ENCODE results near the gene ARHGAP28. TPM values are rescaled to one million over a fixed set of nuclear protein-coding genes. Genes with fewer than 3 reads are reported as not detected.

Gene ARHGAP28
- total and polyA plus RNA-seq, 2 of the 13 experiments (the other 11 are each of a cell fraction or from before 2014, with no cell fraction given) = not detected

- peak overlapping the region; percentile 23; the same call in 1 of the 2 replicates for H3K4me2 ChIP-seq (ENCODE audit: low read depth, low read length)
- H2AFZ ChIP-seq (ENCODE audit: low read length) = no peak overlapping the region
- intact Hi-C loops (cut with micrococcal nuclease; ENCODE audit: unreplicated experiment) = no loop called here
- no peak overlapping the region for H3K27ac ChIP-seq (ENCODE audit: extremely low read length, insufficient read depth, low read length)
- no peaks in the 10 kb centered on the region for H4K20me1 ChIP-seq (ENCODE audit: insufficient read depth, low read length)
- no peak for TF ChIP-seq ZNF543 (CRISPR knock-in tag; IDR thresholded peaks at IDR 0.05)
- peak; percentile 32; the same call in 1 of the 2 replicates for TF ChIP-seq ZNF687 (CRISPR knock-in tag; IDR thresholded peaks at IDR 0.05)
- 0 out of 2 replicates have a peak, but pooled peaks have one; percentile 24 for TF ChIP-seq MAX (IDR thresholded peaks at IDR 0.05)
- peak; percentile 21; the same call in 1 of the 2 replicates for TF ChIP-seq SALL1 (CRISPR knock-in tag; IDR thresholded peaks at IDR 0.05)
- TF ChIP-seq ZBTB33 (CRISPR knock-in tag; IDR thresholded peaks at IDR 0.05) = no peak
- TF ChIP-seq SOX5 (CRISPR knock-in tag; IDR thresholded peaks at IDR 0.05; ENCODE audit: borderline replicate concordance) = 0 out of 2 replicates have a peak, but pooled peaks have one; percentile 16
- TF ChIP-seq ZNF550 (CRISPR knock-in tag; IDR thresholded peaks at IDR 0.05; ENCODE audit: borderline replicate concordance) = no peak
- TF ChIP-seq SOX13 (IDR thresholded peaks at IDR 0.05) = no peak
- TF ChIP-seq SOX13 (CRISPR knock-in tag; conservative IDR thresholded peaks at IDR 0.05 in 1 of 2, IDR thresholded peaks at IDR 0.05 in 1 of 2) = 0 out of 4 replicates have a peak, but pooled peaks of 1 of the 2 experiments have one; percentile 9
- peaks cover 42% of the 10 kb centered on the region for H3K4me1 ChIP-seq (ENCODE audit: insufficient read depth, low read length)
- no peaks in the 10 kb centered on the region for H3K36me3 ChIP-seq (replicated peaks in 1 of 2; ENCODE audit: control insufficient read depth in 1 of 2, insufficient read depth in 2 of 2, low read length in 2 of 2)
- no TSS peak for BruUV-seq (replicated peaks)
- FAIRE-seq (no peak), DNase-seq (ENCODE audit: low spot score) (no peak), ATAC-seq (peak; percentile 82)
- no peaks in the 10 kb centered on the region for H3K9me3 ChIP-seq (ENCODE audit: low read length)
- POLR2A ChIA-PET = no interaction called here
- in situ Hi-C loops (cut with HindIII; ENCODE audit: extremely low pct_ligation_motif_present, low pct_unique_long_range_greater_than_20kb) = no loop called here
- H3K27me3 ChIP-seq (ENCODE audit: control insufficient read depth in 1 of 2, insufficient read depth in 2 of 2, low read length in 2 of 2) = peaks cover 0 to 5% of the 10 kb centered on the region in 2 experiments; a peak in 1 of 5 replicates
- CTCF ChIA-PET (ENCODE audit: low intra/inter-chr PET ratio, low total read pairs) = no interaction called here
- no peak overlapping the region for H3K9ac ChIP-seq (ENCODE audit: insufficient read depth, low read depth, low read length)
- H3K79me2 ChIP-seq (ENCODE audit: insufficient read depth, low read length) = no peaks in the 10 kb centered on the region
- WGBS (ENCODE audit: low lambda C conversion rate) = 47% methylated on average over 14 of the region's 14 CpGs
- no peak overlapping the region for H3K4me3 ChIP-seq (replicated peaks in 1 of 3; ENCODE audit: insufficient read depth in 1 of 3, low read depth in 2 of 3, low read length in 3 of 3)
Measured at GRCh38 chr18:6950641-6951040, 221.1 kb downstream of the ARHGAP28 start.

Data from HepG2 (cell line).